HCT116 (cell line): ENCODE data around the gene RPL28. TPM values are rescaled to one million over a fixed set of nuclear protein-coding genes. Genes with fewer than 3 reads are reported as not detected.

Experiments used
- ATAC-seq: fragments of 200-7000 bp; cut with Tn5 transposase; 2 replicates; pipeline ENCODE4 v1.9.1; 2020; ENCODE audit warnings: mild to moderate bottlenecking, moderate library complexity
- BruUV-seq: library from RNA; stranded (reverse); fragments of 400-500 nt; replicated peaks from 2 replicates; lab custom pipeline; 2021; lab: Mats Ljungman, UMichigan
- CTCF ChIA-PET: fragments of 300-600 bp; sonication (Branson Sonifier 250); formaldehyde crosslinking; loops from one replicate; lab custom pipeline; 2021; ENCODE audit warnings: antibody characterized with exemption; lab: Charles Lee
- POLR2A ChIA-PET: fragments of 300-600, 350-600 bp; sonication (Branson Sonifier 250); formaldehyde crosslinking; loops from one replicate; lab custom pipeline; 2021; ENCODE audit warnings: antibody characterized with exemption; lab: Charles Lee
- RAD21 ChIA-PET, 2 experiments: fragments of 300-600 bp; sonication (Branson Sonifier 250); formaldehyde crosslinking; loops; one replicate each; lab custom pipeline; 2023; ENCODE audit warnings: low total read pairs in 2 of 2; ENCODE audit not compliant: uncharacterized antibody in 2 of 2, unreplicated experiment in 2 of 2, low non-redundant PET in 1 of 2; lab: Charles Lee
- DNase-seq: peaks from one replicate; pipeline ENCODE4 v3.0.0-alpha.2; 2010; ENCODE audit warnings: low read depth, low spot score
- H2AFZ ChIP-seq: fragments of 200-600 bp; shearing (Covaris generic), sonication (generic); 2 replicates; pipeline ENCODE4 v1.6.1; 2017; ENCODE audit warnings: low read depth, mixed run types, mixed read lengths, antibody characterized with exemption, low read length; ENCODE audit not compliant: poor library complexity, severe bottlenecking
- H3K27ac ChIP-seq: 2 replicates; pipeline ENCODE4 v1.5.1; 2012; ENCODE audit warnings: low read depth, low read length
- H3K27me3 ChIP-seq: fragments of 200-600 bp; sonication (generic); 2 replicates; pipeline ENCODE4 v1.6.1; 2016; ENCODE audit warnings: mixed run types, low read length, mixed read lengths; ENCODE audit not compliant: insufficient read depth
- H3K36me3 ChIP-seq, 2 experiments: fragments of 200-500 bp in 1 of 2; fragments of 200-600 bp in 1 of 2; sonication (Bioruptor generic) in 1 of 2; sonication (generic) in 1 of 2; 2 replicates each; pipeline versions ENCODE4 v1.5.1 to v1.6.1; 2014 to 2016; ENCODE audit warnings: low read length in 2 of 2, inconsistent platforms in 1 of 2, mixed read lengths in 1 of 2, mixed run types in 1 of 2; ENCODE audit not compliant: insufficient read depth in 2 of 2, control insufficient read depth in 1 of 2
- H3K4me1 ChIP-seq, 2 experiments: fragments of 200-600 bp in 1 of 2; sonication (generic) in 1 of 2; 2 replicates each; pipeline versions ENCODE4 v1.5.1 to v1.6.1; 2012 to 2017; ENCODE audit warnings: low read length in 2 of 2, inconsistent platforms in 1 of 2, mild to moderate bottlenecking in 1 of 2, mixed read lengths in 1 of 2, mixed run types in 1 of 2, moderate library complexity in 1 of 2; ENCODE audit not compliant: insufficient read depth in 2 of 2, control insufficient read depth in 1 of 2
- H3K4me2 ChIP-seq: fragments of 200-600 bp; sonication (generic); 2 replicates; pipeline ENCODE4 v1.6.1; 2017; ENCODE audit warnings: mixed run types, low read length, mixed read lengths
- H3K4me3 ChIP-seq, 2 experiments: fragments of 200-600 bp in 1 of 2; sonication (generic) in 1 of 2; replicated peaks in 1 of 2; 2 replicates each; pipeline ENCODE4 v1.5.1; 2011 to 2016; ENCODE audit warnings: low read length in 2 of 2, control low read depth in 1 of 2, low read depth in 1 of 2, mild to moderate bottlenecking in 1 of 2, mixed read lengths in 1 of 2, mixed run types in 1 of 2
- H3K79me2 ChIP-seq: fragments of 200-600 bp; sonication (generic); 2 replicates; pipeline ENCODE4 v1.6.1; 2017; ENCODE audit warnings: mild to moderate bottlenecking, mixed run types, low read length, moderate library complexity, mixed read lengths; ENCODE audit not compliant: insufficient read depth
- H3K9ac ChIP-seq: fragments of 200-600 bp; sonication (generic); 2 replicates; pipeline ENCODE4 v1.6.1; 2016; ENCODE audit warnings: low read length, mixed read lengths
- H3K9me2 ChIP-seq: fragments of 200-600 bp; sonication (generic), shearing (Covaris generic); 2 replicates; pipeline ENCODE4 v1.6.1; 2017; ENCODE audit warnings: mixed run types, mild to moderate bottlenecking, moderate library complexity; ENCODE audit not compliant: insufficient read depth
- H3K9me3 ChIP-seq, 2 experiments: fragments of 200-500 bp in 1 of 2; fragments of 200-600 bp in 1 of 2; sonication (Bioruptor generic) in 1 of 2; sonication (generic) in 1 of 2; 2 replicates each; pipeline ENCODE4 v1.6.1; 2014 to 2017; ENCODE audit warnings: low read length in 2 of 2, mixed read lengths in 2 of 2, inconsistent platforms in 1 of 2, low read depth in 1 of 2, mild to moderate bottlenecking in 1 of 2, mixed run types in 1 of 2, moderate library complexity in 1 of 2; ENCODE audit not compliant: control insufficient read depth in 1 of 2, insufficient read depth in 1 of 2
- H4K20me1 ChIP-seq: fragments of 200-600 bp; sonication (generic), shearing (Covaris generic); 2 replicates; pipeline ENCODE4 v1.6.1; 2017; ENCODE audit warnings: mixed run types, mild to moderate bottlenecking, moderate library complexity; ENCODE audit not compliant: insufficient read depth
- ATF3 ChIP-seq: IDR thresholded peaks from 2 replicates; pipeline ENCODE4 v1.6.1; 2012
- CEBPB ChIP-seq: IDR thresholded peaks from 2 replicates; pipeline ENCODE4 v1.6.1; 2012; ENCODE audit warnings: low read depth
- EZH2 ChIP-seq: fragments of 200-600 bp; sonication (generic); IDR thresholded peaks from 2 replicates; pipeline ENCODE4 v1.6.1; 2017; ENCODE audit warnings: antibody characterized with exemption, mixed run types
- FOSL1 ChIP-seq: IDR thresholded peaks from 2 replicates; pipeline ENCODE4 v1.6.1; 2012; ENCODE audit warnings: low read depth
- JUND ChIP-seq: IDR thresholded peaks from 2 replicates; pipeline ENCODE4 v1.6.1; 2012
- POLR2A ChIP-seq: IDR thresholded peaks from 2 replicates; pipeline ENCODE4 v1.7.0; 2011; ENCODE audit warnings: borderline replicate concordance; ENCODE audit not compliant: insufficient read depth, insufficient read length; ENCODE audit errors: extremely low read depth
- POLR2AphosphoS5 ChIP-seq: IDR thresholded peaks from 2 replicates; pipeline ENCODE4 v1.6.1; 2011; ENCODE audit warnings: mild to moderate bottlenecking, low read depth, low read length, moderate library complexity
- RAD21 ChIP-seq: IDR thresholded peaks from 2 replicates; pipeline ENCODE4 v1.6.1; 2012; ENCODE audit warnings: low read depth, mild to moderate bottlenecking
- SIN3A ChIP-seq: IDR thresholded peaks from 2 replicates; pipeline ENCODE4 v1.6.1; 2012; ENCODE audit warnings: low read depth
- TCF7L2 ChIP-seq: IDR thresholded peaks from 2 replicates; pipeline ENCODE4 v1.7.0; 2011; ENCODE audit warnings: borderline replicate concordance, inconsistent platforms; ENCODE audit not compliant: insufficient read depth, insufficient read length; ENCODE audit errors: extremely low read depth
- ZFX ChIP-seq: fragments of 450-650 bp; IDR thresholded peaks from 2 replicates; pipeline ENCODE4 v1.6.1; 2017
- ZNF274 ChIP-seq: fragments of 200-500 bp; sonication (Bioruptor generic); IDR thresholded peaks from 2 replicates; pipeline ENCODE4 v1.6.1; 2014; ENCODE audit warnings: mild to moderate bottlenecking, low read depth, low read length, inconsistent platforms
- intact Hi-C: fragments of 100-400 bp; cut with micrococcal nuclease; formaldehyde crosslinking; loops from 2 replicates; pipeline ENCODE4 v1.10.0; 2022
- total RNA-seq: library from RNA; stranded (reverse); gene quantifications from one replicate; pipeline ENCODE4 v1.2.1, GENCODE V29; 2021; ENCODE audit not compliant: unreplicated experiment
- TF ChIP-seq, protein P1 (sequence below), 3 experiments: fragments of 200-600 bp in 1 of 3; sonication (generic) in 1 of 3; IDR thresholded peaks in 2 of 3; conservative IDR thresholded peaks in 1 of 3; 2 replicates each; pipeline ENCODE4 v1.5.1; 2012 to 2017; ENCODE audit warnings: low read depth in 2 of 3, low read length in 2 of 3, antibody characterized with exemption in 1 of 3, borderline replicate concordance in 1 of 3, control low read depth in 1 of 3, mild to moderate bottlenecking in 1 of 3, mixed read lengths in 1 of 3, mixed run types in 1 of 3, moderate library complexity in 1 of 3; ENCODE audit not compliant: insufficient read depth in 1 of 3
- TF ChIP-seq, protein P2 (sequence below): IDR thresholded peaks from 2 replicates; pipeline ENCODE4 v1.6.1; 2012

The RPL28 gene
- total RNA-seq, 1 experiment from 2014 or later: 3,050 TPM

- intact Hi-C loops: no loop called here
- H2AFZ ChIP-seq: no peak overlapping the region
- ChIA-PET RAD21 (no interaction called here), POLR2A (interaction anchor here (0.6 to 1.9 kb wide), 20 partner anchors 8 to 327 kb away, joined by 3 to 17 read pairs (median 6); partner anchors contain the start of genes HSPBP1, ISOC2, PPP6R1 and TMEM238), CTCF (interaction anchor here (2.0 kb wide), 1 partner anchor 261 kb away, joined by 6 read pairs; no protein-coding TSS in a partner anchor)
- peaks cover 33 to 43% of the 10 kb centered on the region in 2 experiments for H3K36me3 ChIP-seq
- H3K27me3 ChIP-seq: no peaks in the 10 kb centered on the region
- H3K9ac ChIP-seq: peak overlapping the region; percentile 99
- H3K4me2 ChIP-seq: peak overlapping the region; percentile 83
- TF ChIP-seq JUND (no peak), ZNF274 (no peak), TCF7L2 (no peak), ATF3 (no peak), CEBPB (no peak), SIN3A (no peak), POLR2A (no peak), FOSL1 (no peak), RAD21 (no peak), POLR2AphosphoS5 (no peak), EZH2 (no peak), ZFX (no peak)
- TF ChIP-seq, protein P1, sequence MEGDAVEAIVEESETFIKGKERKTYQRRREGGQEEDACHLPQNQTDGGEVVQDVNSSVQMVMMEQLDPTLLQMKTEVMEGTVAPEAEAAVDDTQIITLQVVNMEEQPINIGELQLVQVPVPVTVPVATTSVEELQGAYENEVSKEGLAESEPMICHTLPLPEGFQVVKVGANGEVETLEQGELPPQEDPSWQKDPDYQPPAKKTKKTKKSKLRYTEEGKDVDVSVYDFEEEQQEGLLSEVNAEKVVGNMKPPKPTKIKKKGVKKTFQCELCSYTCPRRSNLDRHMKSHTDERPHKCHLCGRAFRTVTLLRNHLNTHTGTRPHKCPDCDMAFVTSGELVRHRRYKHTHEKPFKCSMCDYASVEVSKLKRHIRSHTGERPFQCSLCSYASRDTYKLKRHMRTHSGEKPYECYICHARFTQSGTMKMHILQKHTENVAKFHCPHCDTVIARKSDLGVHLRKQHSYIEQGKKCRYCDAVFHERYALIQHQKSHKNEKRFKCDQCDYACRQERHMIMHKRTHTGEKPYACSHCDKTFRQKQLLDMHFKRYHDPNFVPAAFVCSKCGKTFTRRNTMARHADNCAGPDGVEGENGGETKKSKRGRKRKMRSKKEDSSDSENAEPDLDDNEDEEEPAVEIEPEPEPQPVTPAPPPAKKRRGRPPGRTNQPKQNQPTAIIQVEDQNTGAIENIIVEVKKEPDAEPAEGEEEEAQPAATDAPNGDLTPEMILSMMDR (IDR thresholded peaks at IDR 0.05 in 2 of 3, conservative IDR thresholded peaks at IDR 0.05 in 1 of 3; ENCODE audit: borderline replicate concordance in 1 of 3, insufficient read depth in 1 of 3, low read depth in 2 of 3, low read length in 2 of 3): no peak
- TF ChIP-seq, protein P2, sequence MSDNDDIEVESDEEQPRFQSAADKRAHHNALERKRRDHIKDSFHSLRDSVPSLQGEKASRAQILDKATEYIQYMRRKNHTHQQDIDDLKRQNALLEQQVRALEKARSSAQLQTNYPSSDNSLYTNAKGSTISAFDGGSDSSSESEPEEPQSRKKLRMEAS: no peak
- no peaks in the 10 kb centered on the region for H3K9me3 ChIP-seq
- peaks cover 54% of the 10 kb centered on the region for H3K79me2 ChIP-seq
- ATAC-seq (peak; percentile 3), DNase-seq (no peak)
- peaks cover 12 to 27% of the 10 kb centered on the region in 2 experiments for H3K4me1 ChIP-seq
- H3K4me3 ChIP-seq: peak overlapping the region; percentile 81 to 93
- no TSS peak for BruUV-seq
- H3K27ac ChIP-seq: peak overlapping the region; percentile 95
- H3K9me2 ChIP-seq: no peaks in the 10 kb centered on the region
- peaks cover 17% of the 10 kb centered on the region; the same call in 1 of the 2 replicates for H4K20me1 ChIP-seq
Observed at GRCh38 chr19:55406826-55407549, 21.3 kb downstream of the RPL28 start.
